GM11168 (cell line): ENCODE data around the gene FHOD3.

Experiments
- in situ Hi-C: fragments of 300-500 bp; cut with MboI; formaldehyde crosslinking; loops from one replicate; pipeline ENCODE4 v1.12.0; 2022; ENCODE audit warnings: low sequenced_read_pairs; ENCODE audit not compliant: unreplicated experiment

The FHOD3 gene

GRCh38 chr18:36661999-36662398 is 364.5 kb downstream of the FHOD3 start:
- in situ Hi-C loops: no loop called here

GRCh38 chr18:36663312-36663711 is 365.8 kb downstream of the FHOD3 start:
- in situ Hi-C loops: no loop called here

GRCh38 chr18:36665952-36666351 is 368.4 kb downstream of the FHOD3 start:
- in situ Hi-C loops: no loop called here

- in situ Hi-C loops: no loop called here
These were observed 370.3 kb downstream of the FHOD3 start for GRCh38 chr18:36667811-36668210.

GRCh38 chr18:36668349-36668748 is 370.8 kb downstream of the FHOD3 start:
- in situ Hi-C loops: no loop called here

- in situ Hi-C loops: no loop called here
These were observed 375.2 kb downstream of the FHOD3 start for GRCh38 chr18:36672437-36673344.

- in situ Hi-C loops: no loop called here
These were observed 375.9 kb downstream of the FHOD3 start for GRCh38 chr18:36673452-36673851.

- in situ Hi-C loops: no loop called here
These were observed 377.6 kb downstream of the FHOD3 start for GRCh38 chr18:36675076-36675475.

GRCh38 chr18:36675542-36675941 is 378.0 kb downstream of the FHOD3 start:
- in situ Hi-C loops: no loop called here

GRCh38 chr18:36676629-36677028 is 379.1 kb downstream of the FHOD3 start:
- in situ Hi-C loops: no loop called here

GRCh38 chr18:36680042-36680441 is 382.5 kb downstream of the FHOD3 start:
- in situ Hi-C loops: no loop called here

- in situ Hi-C loops: no loop called here
These were observed 388.1 kb downstream of the FHOD3 start for GRCh38 chr18:36685580-36685979.

- in situ Hi-C loops: no loop called here
These were observed 390.8 kb downstream of the FHOD3 start for GRCh38 chr18:36688020-36688965.

GRCh38 chr18:36692371-36692770 is 394.9 kb downstream of the FHOD3 start:
- in situ Hi-C loops: no loop called here

- in situ Hi-C loops: no loop called here
These were observed 395.4 kb downstream of the FHOD3 start for GRCh38 chr18:36692921-36693332.

- in situ Hi-C loops: no loop called here
These were observed 396.6 kb downstream of the FHOD3 start for GRCh38 chr18:36693931-36694620.

- in situ Hi-C loops: no loop called here
These were observed 398.3 kb downstream of the FHOD3 start for GRCh38 chr18:36695806-36696205.

- in situ Hi-C loops: no loop called here
These were observed 400.4 kb downstream of the FHOD3 start for GRCh38 chr18:36697905-36698304.

- in situ Hi-C loops: no loop called here
These were observed 403.4 kb downstream of the FHOD3 start for GRCh38 chr18:36700955-36701354.

- in situ Hi-C loops: no loop called here
These were observed 405.0 kb downstream of the FHOD3 start for GRCh38 chr18:36702401-36703013.
